Activated naive CD4-positive, alpha-beta T cell treated with anti-CD3 and anti-CD28 coated beads for 36 hours (primary cell): ENCODE data around the gene CYP1A1. TPM values are rescaled to one million over a fixed set of nuclear protein-coding genes. Genes with fewer than 3 reads are reported as not detected.

Experiments
- CTCF ChIA-PET: fragments of 350-600 bp; sonication (Branson Sonifier 250); formaldehyde crosslinking; loops from one replicate; lab custom pipeline; 2021; ENCODE audit warnings: antibody characterized with exemption; lab: Charles Lee
- DNase-seq: peaks from one replicate; pipeline ENCODE4 v3.0.0-alpha.2; 2020
- H3K27ac Mint-ChIP-seq: one replicate; pipeline ENCODE4 v1.8.0; 2021; ENCODE audit warnings: mild to moderate bottlenecking, mixed read lengths
- H3K27me3 Mint-ChIP-seq: one replicate; pipeline ENCODE4 v1.8.0; 2021; ENCODE audit warnings: low read depth, mixed read lengths
- H3K36me3 Mint-ChIP-seq: one replicate; pipeline ENCODE4 v1.8.0; 2021; ENCODE audit warnings: low read depth, mixed read lengths
- H3K4me1 Mint-ChIP-seq: one replicate; pipeline ENCODE4 v1.8.0; 2021; ENCODE audit warnings: low read depth, mixed read lengths
- H3K4me3 Mint-ChIP-seq: one replicate; pipeline ENCODE4 v1.8.0; 2021; ENCODE audit warnings: mild to moderate bottlenecking, moderate library complexity, mixed read lengths
- H3K9me3 Mint-ChIP-seq: one replicate; pipeline ENCODE4 v1.8.0; 2021; ENCODE audit warnings: mixed read lengths
- intact Hi-C: fragments of 100-400 bp; cut with micrococcal nuclease; formaldehyde crosslinking; loops from one replicate; pipeline ENCODE4 v1.15.1; 2023
- total RNA-seq, 2 experiments: library from RNA; stranded (reverse); gene quantifications; one replicate each; pipeline ENCODE4 v1.2.3, GENCODE V29; 2021

The CYP1A1 gene
- total RNA-seq, 2 experiments from 2014 or later = 0.12 to 0.37 TPM

- intact Hi-C loops = no loop called here
- no peak overlapping the region for H3K4me3 Mint-ChIP-seq
- peaks cover 13% of the 10 kb centered on the region for H3K36me3 Mint-ChIP-seq
- peaks cover 4% of the 10 kb centered on the region for H3K4me1 Mint-ChIP-seq
- H3K9me3 Mint-ChIP-seq = no peaks in the 10 kb centered on the region
- CTCF ChIA-PET = interaction anchor here (0.6 kb wide), 1 partner anchor 189 kb away, joined by 3 read pairs; no protein-coding TSS in a partner anchor
- no peak overlapping the region for H3K27ac Mint-ChIP-seq
- H3K27me3 Mint-ChIP-seq = no peaks in the 10 kb centered on the region
- no peak for DNase-seq
Observed at GRCh38 chr15:74674161-74674560, 51.2 kb downstream of the CYP1A1 start.

- DNase-seq = no peak
- no peak overlapping the region for H3K4me3 Mint-ChIP-seq
- H3K9me3 Mint-ChIP-seq = no peaks in the 10 kb centered on the region
- H3K27me3 Mint-ChIP-seq = no peaks in the 10 kb centered on the region
- H3K36me3 Mint-ChIP-seq = peaks cover 17% of the 10 kb centered on the region
- no peak overlapping the region for H3K27ac Mint-ChIP-seq
- CTCF ChIA-PET = interaction anchor here (0.6 to 0.7 kb wide), 3 partner anchors 14 to 105 kb away, joined by 3 to 4 read pairs (median 3); no protein-coding TSS in a partner anchor
- intact Hi-C loops = no loop called here
- H3K4me1 Mint-ChIP-seq = peaks cover 4% of the 10 kb centered on the region
Observed at GRCh38 chr15:74669627-74670026, 55.7 kb downstream of the CYP1A1 start.

Other genes starting within 250 kb of the CYP1A1 start
- gene ARID3B, start 184.3 kb downstream of the CYP1A1 start, total RNA-seq = 10 to 100 TPM; 14.2 to 15.9 TPM
- 100 to 1,000 TPM; 124 TPM for gene CLK3, start 109.7 kb downstream of the CYP1A1 start, total RNA-seq
- gene EDC3, start 29.5 kb downstream of the CYP1A1 start, total RNA-seq = 10 to 100 TPM; 33.8 to 37.8 TPM
- not detected for gene CYP1A2, start 23.3 kb upstream of the CYP1A1 start, total RNA-seq
- gene CSK, start 56.6 kb upstream of the CYP1A1 start, total RNA-seq = 100 to 1,000 TPM; 272 to 282 TPM
- not detected for gene LMAN1L, start 87.3 kb upstream of the CYP1A1 start, total RNA-seq
- not detected for gene CPLX3, start 101.1 kb upstream of the CYP1A1 start, total RNA-seq
- 10 to 100 TPM; 58.9 to 69.2 TPM for gene ULK3, start 117.6 kb upstream of the CYP1A1 start, total RNA-seq
- gene SCAMP2, start 147.8 kb upstream of the CYP1A1 start, total RNA-seq = 10 to 100 TPM; 60.6 TPM
- 10 to 100 TPM; 55.2 to 56.1 TPM for gene MPI, start 164.5 kb upstream of the CYP1A1 start, total RNA-seq
- 10 to 100 TPM; 60.3 to 63.0 TPM for gene FAM219B, start 181.3 kb upstream of the CYP1A1 start, total RNA-seq
- 100 to 1,000 TPM; 346 to 348 TPM for gene COX5A, start 212.5 kb upstream of the CYP1A1 start, total RNA-seq
- 1 to 10 TPM; 3.5 to 3.7 TPM for gene RPP25, start 231.2 kb upstream of the CYP1A1 start, total RNA-seq